HepG2 (cell line): ENCODE measurements around the gene NDUFB11. TPM values are rescaled to one million over a fixed set of nuclear protein-coding genes. Genes with fewer than 3 reads are reported as not detected.

Experiments
- ATAC-seq: fragments of 200-7000 bp; cut with Tn5 transposase; 3 replicates; pipeline ENCODE4 v1.9.1; 2020; ENCODE audit warnings: mild to moderate bottlenecking, moderate library complexity
- BruUV-seq: library from RNA; stranded (reverse); fragments of 400-500 nt; replicated peaks from 2 replicates; lab custom pipeline; 2021; lab: Mats Ljungman, UMichigan
- CTCF ChIA-PET: fragments of 300-600 bp; formaldehyde crosslinking; extraction: SDS; loops from one replicate; lab custom pipeline; 2021; ENCODE audit warnings: low total read pairs, inconsistent platforms, low intra/inter-chr PET ratio; lab: Yijun Ruan, JAX
- POLR2A ChIA-PET: fragments of 350-600 bp; sonication (Branson Sonifier 250); formaldehyde crosslinking; loops from one replicate; lab custom pipeline; 2020; ENCODE audit warnings: antibody characterized with exemption, inconsistent platforms; lab: Yijun Ruan, JAX
- DNase-seq: peaks from one replicate; pipeline ENCODE4 v3.0.0-alpha.2; 2015; ENCODE audit warnings: low spot score
- FAIRE-seq: peaks from 3 replicates; lab custom pipeline; 2011; peaks lifted over from hg19 to GRCh38; lab: Jason Lieb, UNC
- H2AFZ ChIP-seq: one replicate; pipeline ENCODE4 v1.6.1; 2011; ENCODE audit warnings: low read length, inconsistent platforms
- H3K27ac ChIP-seq: fragments of 300-600 bp; 3 replicates; pipeline ENCODE4 v1.8.0; 2011; ENCODE audit warnings: mixed run types, mild to moderate bottlenecking, mixed read lengths, low read length, inconsistent platforms; ENCODE audit not compliant: insufficient read depth; ENCODE audit errors: extremely low read length
- H3K27me3 ChIP-seq, 2 experiments: fragments of 200-600 bp in 1 of 2; 2 replicates in 1 of 2; 3 replicates in 1 of 2; pipeline versions ENCODE4 v1.6.0 to v1.8.0; 2011; ENCODE audit warnings: low read length in 2 of 2, mild to moderate bottlenecking in 2 of 2, moderate library complexity in 2 of 2, inconsistent platforms in 1 of 2; ENCODE audit not compliant: insufficient read depth in 2 of 2, control insufficient read depth in 1 of 2
- H3K36me3 ChIP-seq, 2 experiments: fragments of 200-600 bp in 1 of 2; replicated peaks in 1 of 2; 2 replicates in 1 of 2; 3 replicates in 1 of 2; pipeline versions ENCODE4 v1.5.1 to v1.8.0; 2011; ENCODE audit warnings: low read length in 2 of 2, inconsistent platforms in 1 of 2; ENCODE audit not compliant: insufficient read depth in 2 of 2, control insufficient read depth in 1 of 2
- H3K4me1 ChIP-seq: 2 replicates; pipeline ENCODE4 v1.5.1; 2012; ENCODE audit warnings: low read length, inconsistent platforms; ENCODE audit not compliant: insufficient read depth
- H3K4me2 ChIP-seq: 2 replicates; pipeline ENCODE4 v1.6.0; 2011; ENCODE audit warnings: low read depth, low read length, inconsistent platforms
- H3K4me3 ChIP-seq, 3 experiments: fragments of 200-600 bp in 1 of 3; sonication (generic), shearing (Covaris generic) in 1 of 3; replicated peaks in 1 of 3; 2 replicates each; pipeline ENCODE4 v1.5.1; 2011 to 2016; ENCODE audit warnings: low read length in 3 of 3, inconsistent platforms in 2 of 3, low read depth in 2 of 3, mild to moderate bottlenecking in 2 of 3, control low read depth in 1 of 3, mixed read lengths in 1 of 3; ENCODE audit not compliant: insufficient read depth in 1 of 3
- H3K79me2 ChIP-seq: one replicate; pipeline ENCODE4 v1.6.1; 2011; ENCODE audit warnings: low read length, inconsistent platforms; ENCODE audit not compliant: insufficient read depth
- H3K9ac ChIP-seq: 2 replicates; pipeline ENCODE4 v1.6.0; 2011; ENCODE audit warnings: mild to moderate bottlenecking, low read depth, low read length, inconsistent platforms; ENCODE audit not compliant: insufficient read depth
- H3K9me3 ChIP-seq: 2 replicates; pipeline ENCODE4 v1.5.1; 2012; ENCODE audit warnings: mild to moderate bottlenecking, low read length
- H4K20me1 ChIP-seq: 2 replicates; pipeline ENCODE4 v1.6.0; 2011; ENCODE audit warnings: inconsistent platforms, mild to moderate bottlenecking, low read length, moderate library complexity; ENCODE audit not compliant: insufficient read depth
- HINFP ChIP-seq: sonication (generic); formaldehyde crosslinking; IDR thresholded peaks from 2 replicates; pipeline ENCODE4 v1.4.0; 2020; ENCODE audit warnings: low read depth, mild to moderate bottlenecking, missing genetic modification reagents
- PAX8 ChIP-seq: sonication (generic); formaldehyde crosslinking; IDR thresholded peaks from 2 replicates; pipeline ENCODE4 v1.8.0; 2022; ENCODE audit warnings: mild to moderate bottlenecking, missing genetic modification reagents, borderline replicate concordance
- UBTF ChIP-seq: sonication (generic); formaldehyde crosslinking; IDR thresholded peaks from 2 replicates; pipeline ENCODE4 v1.4.0; 2020; ENCODE audit warnings: mild to moderate bottlenecking, missing genetic modification reagents
- WGBS: methylation state at CpG from one replicate; pipeline ENCODE4 v1.1.6; 2017; ENCODE audit warnings: low lambda C conversion rate; 5-methylcytosine and 5-hydroxymethylcytosine counted together
- in situ Hi-C: cut with HindIII; loops from 2 replicates; pipeline ENCODE4 v1.10.0; 2017; ENCODE audit warnings: low pct_unique_long_range_greater_than_20kb; ENCODE audit not compliant: extremely low pct_ligation_motif_present
- intact Hi-C: fragments of 100-400 bp; cut with micrococcal nuclease; formaldehyde crosslinking; loops from one replicate; pipeline ENCODE4 v1.10.0; 2022; ENCODE audit not compliant: unreplicated experiment
- polyA plus RNA-seq, 8 experiments: library from polyadenylated mRNA; depleted of rRNA in 3 of 8; stranded (reverse) in 7 of 8; unstranded in 1 of 8; fragments of >200 nt; fragmentation: Illumina TruSeq in 4 of 8; extraction: Trizol in 4 of 8; gene quantifications; 2 replicates each; pipeline versions ENCODE4 v1.2.1 to v1.2.3, GENCODE V29; 2011 to 2016; ENCODE audit warnings: low read depth in 4 of 8, missing spikeins in 1 of 8, mixed read lengths in 1 of 8; ENCODE audit not compliant: insufficient read depth in 1 of 8
- total RNA-seq, 5 experiments: library from RNA; depleted of rRNA; stranded (reverse); fragments of >200 nt; fragmentation: Illumina TruSeq; extraction: Trizol; gene quantifications; 2 replicates each; pipeline ENCODE4 v1.2.3, GENCODE V29; 2016; ENCODE audit warnings: low read depth in 1 of 5
- TF ChIP-seq, protein P1 (sequence below): sonication (generic); formaldehyde crosslinking; IDR thresholded peaks from 2 replicates; pipeline ENCODE4 v1.8.1; 2023; ENCODE audit warnings: missing genetic modification reagents, mild to moderate bottlenecking, borderline replicate concordance

Gene NDUFB11
- total and polyA plus RNA-seq, 2 of the 13 experiments (the other 11 are each of a cell fraction or from before 2014, with no cell fraction given): 46.6 to 100 TPM

GRCh38 chrX:47175588-47175980 lies 31.1 kb upstream of the NDUFB11 start:
- ATAC-seq: no peak
- 93% methylated on average over 6 of the region's 12 CpGs for WGBS
- TF ChIP-seq HINFP (CRISPR knock-in tag): no peak
- TF ChIP-seq, protein P1, sequence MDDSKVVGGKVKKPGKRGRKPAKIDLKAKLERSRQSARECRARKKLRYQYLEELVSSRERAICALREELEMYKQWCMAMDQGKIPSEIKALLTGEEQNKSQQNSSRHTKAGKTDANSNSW (CRISPR knock-in tag): no peak
- no peak for TF ChIP-seq UBTF (CRISPR knock-in tag)
- no peak for TF ChIP-seq PAX8 (CRISPR knock-in tag)
- Histone ChIP-seq H3K4me3 (no peak overlapping the region), H4K20me1 (no peaks in the 10 kb centered on the region), H3K79me2 (no peaks in the 10 kb centered on the region), H3K27ac (no peak overlapping the region), H3K9ac (no peak overlapping the region), H2AFZ (no peak overlapping the region), H3K4me2 (no peak overlapping the region), H3K4me1 (no peaks in the 10 kb centered on the region), H3K9me3 (no peaks in the 10 kb centered on the region), H3K36me3 (peaks cover 18 to 30% of the 10 kb centered on the region in 2 experiments), H3K27me3 (no peaks in the 10 kb centered on the region)
- ChIA-PET POLR2A (no interaction called here), CTCF (no interaction called here)
- FAIRE-seq: no peak
- DNase-seq: no peak
- BruUV-seq: no TSS peak
- in situ Hi-C loops: no loop called here
- intact Hi-C loops: no loop called here
